HG03565 (cell line): ENCODE data around the gene NTNG1.

Source experiments
- ATAC-seq: cut with Tn5 transposase; IDR thresholded peaks from one replicate; pipeline ENCODE4 v1.9.1; 2021; ENCODE audit warnings: mild to moderate bottlenecking, moderate library complexity; ENCODE audit not compliant: unreplicated experiment

Gene NTNG1

DNA sequence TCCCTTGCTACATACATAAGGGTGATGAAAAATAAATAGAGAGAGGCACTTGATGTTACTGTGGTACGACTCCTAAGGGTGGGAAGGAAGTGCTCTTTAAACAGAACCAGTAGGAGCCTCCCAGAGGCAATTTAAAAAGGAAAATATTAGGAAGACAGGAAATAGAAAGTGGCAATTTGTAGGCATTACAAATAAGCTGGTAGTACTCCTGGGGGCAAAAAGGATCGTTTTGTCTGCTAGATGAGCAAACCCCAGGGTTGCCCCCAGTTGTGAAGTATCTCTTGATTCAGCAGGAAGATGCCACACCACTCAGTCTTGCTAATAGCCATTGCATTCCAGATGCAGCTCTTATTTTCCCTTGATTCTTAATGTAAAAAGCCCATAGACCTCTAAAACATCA lies 303.0 kb downstream of the NTNG1 start:
- no peak for ATAC-seq

DNA sequence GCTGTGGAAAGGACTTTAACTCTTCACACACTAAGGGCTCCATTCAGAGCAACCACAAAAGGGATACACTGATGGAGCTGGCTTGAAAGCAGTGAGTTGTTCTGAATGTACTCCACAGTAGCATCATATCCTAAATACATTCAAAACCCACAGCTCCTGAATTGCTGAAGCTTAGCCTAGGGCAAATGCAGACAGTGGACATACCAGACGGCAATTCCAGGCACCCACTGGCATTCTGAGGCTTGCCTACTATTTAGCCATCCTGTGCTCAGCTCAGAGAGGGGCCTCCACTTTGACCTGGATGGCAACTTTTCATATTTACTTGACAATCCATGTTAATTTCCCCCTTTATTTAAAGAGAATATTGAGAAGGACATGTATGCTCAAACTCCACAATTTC lies 303.5 kb downstream of the NTNG1 start:
- ATAC-seq, result no peak

DNA sequence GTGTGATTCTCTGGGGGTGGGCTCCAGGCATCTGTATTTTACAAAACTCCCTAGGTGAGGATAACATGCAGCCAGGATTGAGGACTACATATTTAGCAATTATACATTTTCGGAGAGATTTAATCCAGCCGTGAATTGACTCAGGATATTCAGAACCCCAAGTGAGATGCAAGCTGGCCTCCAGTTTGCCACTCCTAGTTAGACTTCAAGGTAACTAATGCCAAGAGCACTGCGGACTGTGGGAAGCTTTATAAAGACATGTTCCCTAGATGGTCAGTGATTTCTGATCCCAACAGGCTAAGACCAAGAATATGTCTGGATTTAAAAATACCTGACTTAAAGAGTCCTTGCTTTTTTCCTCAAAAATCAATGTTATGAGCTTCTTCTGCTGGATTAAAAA lies 308.5 kb downstream of the NTNG1 start:
- no peak for ATAC-seq

DNA sequence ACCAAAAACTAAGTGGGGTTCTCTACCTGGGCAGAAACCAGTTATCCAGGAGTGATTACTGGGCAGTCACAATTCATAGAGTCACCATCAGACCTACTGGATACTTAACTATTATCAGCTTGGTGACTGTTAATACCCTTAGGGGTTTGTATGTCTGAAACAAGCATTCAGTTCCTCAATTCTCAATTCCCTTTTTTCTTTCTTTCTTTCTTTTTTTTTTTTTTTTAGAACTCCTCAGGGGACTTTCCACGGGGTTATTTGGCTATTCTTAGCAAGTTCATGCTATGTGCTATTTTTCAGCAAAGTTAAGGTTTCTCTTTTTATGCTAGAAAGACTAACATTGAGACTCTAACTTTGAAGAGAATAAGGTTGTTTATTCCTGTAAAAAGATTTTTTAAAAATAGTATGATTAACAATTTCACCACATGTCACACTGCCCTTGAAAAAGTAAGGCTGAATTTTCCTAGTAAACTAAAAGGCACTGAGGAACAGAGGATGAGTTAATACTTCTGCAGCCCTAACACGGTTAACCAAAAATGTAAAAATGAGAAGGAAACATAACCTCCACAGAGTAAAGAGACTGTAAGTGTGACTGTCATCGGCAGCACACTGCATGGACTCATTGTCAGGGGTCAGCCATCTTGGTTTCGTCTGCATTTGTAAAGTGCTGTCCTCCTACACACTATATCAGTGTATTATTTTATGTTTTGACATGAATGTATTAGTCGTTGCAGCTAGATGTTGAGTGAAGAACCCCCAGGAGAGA lies 310.2 kb downstream of the NTNG1 start:
- ATAC-seq, result peak; percentile 69

DNA sequence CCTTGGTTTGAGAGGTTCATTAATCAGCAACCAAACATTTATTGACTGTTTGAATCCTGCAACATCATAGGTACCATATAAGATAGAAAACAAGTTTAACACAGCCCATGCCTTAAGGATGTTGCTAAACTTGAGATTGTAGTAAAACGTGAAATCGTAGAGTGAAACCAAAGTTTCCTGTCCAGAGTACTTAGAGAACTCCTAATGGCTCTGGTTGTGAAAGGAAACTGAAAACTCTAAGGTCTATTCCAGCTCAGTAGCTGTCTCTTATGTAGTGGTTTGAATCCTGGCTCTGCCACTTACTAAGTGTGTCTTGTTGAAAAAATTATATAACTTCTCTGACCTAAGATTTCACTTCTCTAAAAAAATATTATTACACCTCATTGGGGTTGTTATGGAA lies 310.9 kb downstream of the NTNG1 start:
- ATAC-seq, result peak; percentile 38

DNA sequence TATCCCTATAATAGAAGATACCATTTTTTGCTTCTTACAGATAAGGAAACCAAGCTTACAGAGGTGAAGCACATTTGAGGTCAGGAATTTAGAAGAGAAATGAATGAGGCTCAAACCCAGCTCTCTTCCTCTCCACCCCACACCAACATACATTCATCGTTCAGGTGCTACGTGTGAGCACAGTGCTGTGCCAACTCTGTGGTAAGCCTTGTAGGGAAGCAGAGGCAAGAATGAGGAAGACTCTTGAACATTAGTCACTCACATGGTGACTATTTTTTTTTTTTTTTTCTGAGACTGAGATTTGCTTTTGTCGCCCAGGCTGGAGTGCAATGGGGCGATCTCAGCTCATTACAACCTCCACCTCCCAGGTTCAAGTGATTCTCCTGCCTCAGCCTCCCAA lies 314.0 kb downstream of the NTNG1 start:
- ATAC-seq, result no peak

DNA sequence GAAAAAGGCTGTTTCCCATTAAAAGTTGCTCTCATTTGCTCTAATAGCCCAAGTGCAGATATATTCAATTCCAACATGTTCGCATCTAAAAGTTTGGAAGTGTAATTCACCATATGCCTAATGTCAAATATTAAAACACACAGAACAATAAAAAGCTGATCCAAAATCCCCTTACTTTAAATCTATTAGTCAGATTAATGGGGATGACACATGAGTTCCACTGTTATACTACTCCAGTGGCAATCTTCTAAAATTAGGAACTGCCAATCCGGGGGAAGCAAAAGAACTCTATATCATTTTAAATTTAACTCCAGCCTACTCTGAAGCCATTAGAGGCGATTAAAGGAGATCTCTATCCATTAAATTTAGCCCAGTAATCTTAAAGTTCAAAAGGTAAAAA lies 317.1 kb downstream of the NTNG1 start:
- ATAC-seq, result no peak

DNA sequence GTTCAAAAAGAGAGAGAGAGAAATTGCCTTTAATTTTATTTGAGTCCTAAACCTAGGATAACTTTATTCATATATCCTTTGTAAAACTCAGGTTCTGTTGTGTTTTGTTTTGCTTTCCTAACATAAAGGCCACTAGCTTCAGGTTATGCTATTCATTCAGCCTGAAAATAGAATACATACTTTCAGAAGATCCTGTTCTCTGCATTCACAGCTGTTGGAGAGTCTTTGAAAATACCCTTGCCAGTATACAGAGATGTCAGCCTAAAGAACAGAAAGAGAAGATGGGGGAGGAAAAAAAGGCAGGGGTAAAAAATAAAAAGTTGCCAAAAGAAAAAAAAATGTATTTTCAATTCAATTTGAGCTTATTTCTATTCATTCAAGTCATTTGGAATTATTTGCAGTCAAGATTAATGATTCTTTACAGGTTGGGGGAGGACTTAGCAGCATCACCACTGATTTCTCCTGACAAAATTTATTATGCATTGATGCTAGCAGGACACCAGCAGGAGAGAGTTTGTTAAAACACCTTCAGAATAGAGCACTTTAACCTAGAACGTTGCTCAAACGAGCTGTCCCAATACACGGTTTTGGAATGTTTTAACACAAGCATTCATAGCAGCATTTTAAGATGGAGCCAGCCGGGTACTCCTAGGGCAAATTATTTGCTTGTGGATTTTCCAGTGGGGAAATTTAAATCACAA lies 318.5 kb downstream of the NTNG1 start:
- no peak for ATAC-seq

DNA sequence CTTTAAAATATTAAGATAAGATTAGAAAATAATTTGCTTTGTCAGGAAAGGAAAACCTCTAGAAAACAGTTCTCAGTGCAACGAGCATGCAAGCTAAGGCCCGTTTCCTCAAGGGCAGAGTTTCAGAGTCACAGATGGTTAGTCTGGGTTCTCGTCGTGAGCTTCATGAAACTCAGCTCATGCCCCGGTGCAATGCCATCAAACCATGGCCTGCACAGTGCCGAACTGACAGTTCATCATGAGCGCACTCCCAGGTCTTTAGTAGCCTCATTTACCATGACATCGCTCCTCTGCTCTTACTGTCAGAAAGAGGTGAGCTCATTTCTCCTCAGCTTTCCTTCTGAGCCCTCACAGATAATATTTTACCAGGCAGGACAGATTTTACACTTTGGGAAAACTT lies 319.2 kb downstream of the NTNG1 start:
- peak; percentile 72 for ATAC-seq

DNA sequence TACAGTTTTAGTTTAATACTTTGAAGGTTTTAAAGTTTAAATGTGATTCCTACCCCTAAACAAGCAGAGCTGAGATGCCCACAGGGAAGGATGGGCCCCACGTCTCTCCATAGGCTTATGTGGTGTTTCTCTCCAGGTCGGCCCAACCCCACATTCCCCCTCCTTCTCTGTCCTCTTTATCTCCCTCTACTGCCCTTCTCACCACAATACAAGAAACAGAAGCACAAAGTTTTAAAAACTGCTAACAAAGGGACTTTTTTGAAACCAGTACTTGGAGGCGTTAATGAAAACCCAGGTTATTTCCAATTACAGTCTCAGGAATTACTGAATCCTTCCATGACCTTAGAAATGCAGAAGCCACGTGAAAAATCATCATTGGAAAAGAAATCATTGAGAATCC lies 324.0 kb downstream of the NTNG1 start:
- ATAC-seq, result no peak

DNA sequence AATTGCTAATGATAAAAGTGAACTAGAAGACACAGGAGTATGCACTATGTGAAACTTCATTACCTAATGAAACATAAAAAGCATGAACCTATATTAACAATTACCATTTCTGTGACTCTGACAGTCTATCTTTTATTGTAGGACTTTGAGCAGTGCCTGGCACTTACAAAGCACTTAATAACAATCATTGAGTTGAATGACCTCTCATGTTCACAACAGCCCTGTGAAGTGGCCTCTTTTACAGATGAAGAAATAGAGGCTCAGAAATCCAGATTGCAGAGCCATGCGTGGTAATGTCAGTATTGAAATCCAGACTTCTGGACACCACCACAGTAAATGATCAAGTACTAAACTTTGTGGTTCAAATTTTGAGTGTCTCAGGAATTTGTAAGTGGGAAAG lies 326.4 kb downstream of the NTNG1 start:
- ATAC-seq, result no peak

DNA sequence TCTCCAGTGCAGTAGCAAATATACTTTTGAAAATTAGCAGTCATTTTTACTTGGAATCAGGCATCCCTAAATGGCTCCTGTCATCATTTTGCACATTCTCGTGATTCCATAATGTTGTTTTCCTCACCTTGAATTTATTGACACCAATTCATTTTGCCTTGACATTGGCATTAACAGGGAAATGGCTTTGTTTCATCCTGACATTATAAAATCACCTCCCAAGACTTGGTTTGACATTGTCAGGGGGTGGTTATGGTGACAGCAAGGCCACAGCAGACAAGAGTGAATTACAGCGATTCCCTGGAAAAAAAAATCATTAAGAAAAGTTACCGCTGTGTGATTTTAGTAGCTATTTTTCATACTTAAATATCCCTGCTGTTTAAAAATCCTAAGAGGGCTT lies 327.0 kb downstream of the NTNG1 start:
- no peak for ATAC-seq

DNA sequence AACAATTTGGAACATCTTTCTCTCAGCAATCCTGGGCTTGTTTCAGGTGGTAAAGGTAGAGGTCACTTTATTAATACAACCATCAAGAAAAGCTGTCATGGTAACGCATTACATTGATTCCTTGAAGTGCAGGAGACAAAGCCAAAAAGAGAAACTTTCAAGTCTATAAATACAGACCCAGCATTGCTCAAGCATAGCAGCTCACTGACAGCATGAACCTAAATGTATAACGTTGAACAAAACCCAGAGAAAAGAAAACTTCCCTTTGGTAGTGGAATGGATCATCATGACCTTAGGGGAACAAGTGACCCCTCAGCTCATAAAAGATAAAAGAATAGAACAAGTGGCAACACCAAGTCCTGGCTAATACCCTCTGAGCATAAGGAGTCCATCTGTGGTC lies 332.2 kb downstream of the NTNG1 start:
- no peak for ATAC-seq

DNA sequence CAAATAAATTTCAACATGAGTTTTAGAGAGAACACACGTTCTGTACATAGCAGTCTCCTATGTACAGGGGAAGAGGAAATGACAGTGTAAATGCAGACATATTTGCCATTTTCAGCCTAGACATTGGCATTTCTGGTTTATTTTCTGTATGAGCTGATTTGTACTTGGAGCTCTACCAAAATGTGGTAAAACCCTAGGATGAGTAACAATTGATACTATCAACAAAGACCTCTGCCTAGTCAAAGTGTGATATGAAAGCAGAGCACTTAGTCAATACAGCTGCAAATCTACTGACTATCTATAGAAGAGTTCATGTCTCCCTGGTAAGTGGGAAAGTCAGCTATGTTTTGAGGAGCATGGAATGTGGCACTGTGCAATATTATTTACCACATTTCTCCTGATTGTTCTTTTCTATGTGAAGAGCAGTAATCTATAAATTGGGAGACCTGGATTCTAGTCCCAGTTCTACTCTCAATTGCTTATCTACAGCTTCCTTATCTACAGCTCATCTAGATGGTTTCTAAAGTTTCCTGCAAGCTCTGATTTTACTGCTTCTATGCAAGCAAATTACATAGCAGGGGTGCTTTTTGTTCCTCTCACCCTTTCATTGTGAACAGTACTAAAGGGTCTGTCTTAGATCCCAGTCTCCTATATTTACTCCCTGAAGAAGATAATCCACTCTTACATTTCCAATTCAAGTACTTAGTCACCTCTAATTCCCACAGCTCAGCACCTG lies 334.2 kb downstream of the NTNG1 start:
- ATAC-seq, result peak; percentile 79

DNA sequence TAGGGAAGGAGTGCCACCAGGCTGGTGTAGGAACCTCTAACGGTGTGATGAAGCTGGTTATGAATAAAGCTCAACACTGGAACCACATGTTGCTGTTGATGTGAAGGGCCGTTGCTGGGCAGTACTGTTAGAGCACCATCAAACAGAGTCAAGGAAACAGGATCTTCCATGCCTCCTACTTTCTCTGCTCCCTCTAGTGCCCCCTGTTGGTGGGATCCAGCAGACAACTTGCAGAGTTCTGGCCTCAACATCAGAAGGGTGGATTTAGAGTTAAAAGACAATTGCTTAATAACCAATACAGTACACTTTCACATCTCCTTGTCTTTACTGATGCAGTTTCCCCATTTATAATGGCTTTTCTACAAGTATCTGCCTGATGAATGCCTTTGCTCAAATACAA lies 336.4 kb downstream of the NTNG1 start:
- no peak for ATAC-seq

DNA sequence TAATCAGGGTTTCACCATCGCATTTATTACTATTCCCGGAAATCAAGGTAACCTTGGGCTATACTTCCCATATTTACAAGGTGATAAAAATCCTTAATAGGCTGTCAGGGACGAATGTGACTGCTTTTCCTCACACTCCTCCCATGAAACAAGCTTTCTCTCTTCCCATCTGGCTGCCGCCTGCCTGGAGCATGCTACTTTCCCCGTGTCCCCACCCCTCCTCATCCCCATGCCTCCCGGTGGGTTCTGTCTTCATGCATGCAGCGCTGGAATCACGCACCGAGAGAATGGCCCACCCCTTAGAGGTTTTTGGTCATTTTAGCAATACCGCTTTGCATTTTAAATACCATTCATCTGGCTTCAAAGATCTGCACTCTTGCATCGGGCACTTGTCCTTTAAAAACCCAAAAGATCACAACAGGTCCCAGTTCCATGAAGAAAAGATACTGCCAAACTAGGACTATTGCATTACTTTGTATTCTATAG lies 339.1 kb downstream of the NTNG1 start:
- ATAC-seq, result no peak

DNA sequence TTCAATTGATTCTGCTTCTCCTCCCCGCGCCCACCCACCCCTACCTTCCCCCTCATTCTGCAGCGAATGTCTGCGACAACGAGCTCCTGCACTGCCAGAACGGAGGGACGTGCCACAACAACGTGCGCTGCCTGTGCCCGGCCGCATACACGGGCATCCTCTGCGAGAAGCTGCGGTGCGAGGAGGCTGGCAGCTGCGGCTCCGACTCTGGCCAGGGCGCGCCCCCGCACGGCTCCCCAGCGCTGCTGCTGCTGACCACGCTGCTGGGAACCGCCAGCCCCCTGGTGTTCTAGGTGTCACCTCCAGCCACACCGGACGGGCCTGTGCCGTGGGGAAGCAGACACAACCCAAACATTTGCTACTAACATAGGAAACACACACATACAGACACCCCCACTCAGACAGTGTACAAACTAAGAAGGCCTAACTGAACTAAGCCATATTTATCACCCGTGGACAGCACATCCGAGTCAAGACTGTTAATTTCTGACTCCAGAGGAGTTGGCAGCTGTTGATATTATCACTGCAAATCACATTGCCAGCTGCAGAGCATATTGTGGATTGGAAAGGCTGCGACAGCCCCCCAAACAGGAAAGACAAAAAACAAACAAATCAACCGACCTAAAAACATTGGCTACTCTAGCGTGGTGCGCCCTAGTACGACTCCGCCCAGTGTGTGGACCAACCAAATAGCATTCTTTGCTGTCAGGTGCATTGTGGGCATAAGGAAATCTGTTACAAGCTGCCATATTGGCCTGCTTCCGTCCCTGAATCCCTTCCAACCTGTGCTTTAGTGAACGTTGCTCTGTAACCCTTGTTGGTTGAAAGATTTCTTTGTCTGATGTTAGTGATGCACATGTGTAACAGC lies 339.9 kb downstream of the NTNG1 start:
- no peak for ATAC-seq

DNA sequence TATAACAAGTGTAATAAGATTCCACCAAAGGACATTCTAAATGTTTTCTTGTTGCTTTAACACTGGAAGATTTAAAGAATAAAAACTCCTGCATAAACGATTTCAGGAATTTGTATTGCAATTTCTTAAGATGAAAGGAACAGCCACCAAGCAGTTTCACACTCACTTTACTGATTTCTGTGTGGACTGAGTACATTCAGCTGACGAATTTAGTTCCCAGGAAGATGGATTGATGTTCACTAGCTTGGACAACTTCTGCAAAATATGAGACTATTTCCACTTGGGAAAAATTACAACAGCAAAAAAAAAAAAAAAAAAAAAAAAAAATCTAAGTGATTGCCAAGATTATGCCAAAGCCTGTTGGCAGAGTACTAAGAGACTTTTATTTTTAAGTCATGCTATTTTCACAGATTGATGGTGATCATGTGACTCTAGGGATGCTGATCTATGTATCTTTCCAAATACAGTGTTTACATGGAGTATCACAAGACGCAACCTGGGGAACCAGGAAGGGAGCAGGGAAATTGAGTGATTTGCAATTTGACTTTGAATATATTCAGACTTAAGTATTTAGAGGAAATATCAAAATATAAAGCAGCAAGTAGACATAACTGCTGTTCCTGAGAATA lies 341.0 kb downstream of the NTNG1 start:
- no peak for ATAC-seq

DNA sequence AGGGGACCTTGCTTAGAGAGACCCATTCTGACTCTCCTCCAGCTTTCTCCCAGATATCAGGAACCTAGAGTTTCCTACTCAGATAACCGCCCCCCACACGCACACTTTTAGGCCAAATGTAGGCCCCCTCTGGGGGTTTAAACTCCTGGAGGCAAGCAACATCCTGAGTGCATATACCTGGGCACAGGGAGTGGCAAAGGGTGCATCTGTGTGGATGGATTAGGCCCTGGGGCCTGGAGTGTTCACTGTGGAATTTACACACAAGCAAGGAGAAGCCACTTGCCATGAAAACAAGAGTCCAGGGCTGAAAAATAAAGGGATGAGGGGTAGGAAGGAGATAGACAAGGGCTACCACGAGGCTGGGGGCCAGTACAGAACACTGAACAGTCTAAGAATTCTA lies 343.1 kb downstream of the NTNG1 start:
- ATAC-seq, result no peak

DNA sequence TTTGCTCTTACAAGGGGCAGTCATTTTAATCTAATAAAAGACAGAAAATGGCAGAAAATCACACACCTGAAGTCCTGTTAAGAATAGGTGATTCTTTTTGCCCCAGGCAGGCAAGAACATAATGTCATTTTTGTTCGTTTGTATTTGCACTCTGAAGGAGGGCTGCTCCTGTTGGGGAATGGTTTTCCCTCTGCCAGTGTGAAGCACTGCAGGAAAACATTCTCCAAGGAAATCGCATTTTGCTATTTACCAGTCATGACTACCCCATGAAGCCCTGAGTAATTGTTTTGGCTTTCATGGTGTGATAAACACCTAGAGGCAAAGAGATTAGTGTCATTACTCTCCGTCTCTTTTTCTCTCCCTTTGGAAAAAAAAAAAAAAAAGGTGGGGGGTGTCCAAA lies 345.5 kb downstream of the NTNG1 start:
- ATAC-seq, result no peak
